HepG2 (cell line): ENCODE data around the gene TSPAN12. TPM values are rescaled to one million over a fixed set of nuclear protein-coding genes. Genes with fewer than 3 reads are reported as not detected.

Experiments
- ATAC-seq: fragments of 200-7000 bp; cut with Tn5 transposase; 3 replicates; pipeline ENCODE4 v1.9.1; 2020; ENCODE audit warnings: mild to moderate bottlenecking, moderate library complexity
- BruUV-seq: library from RNA; stranded (reverse); fragments of 400-500 nt; replicated peaks from 2 replicates; lab custom pipeline; 2021; lab: Mats Ljungman, UMichigan
- CTCF ChIA-PET: fragments of 300-600 bp; formaldehyde crosslinking; extraction: SDS; loops from one replicate; lab custom pipeline; 2021; ENCODE audit warnings: low total read pairs, inconsistent platforms, low intra/inter-chr PET ratio; lab: Yijun Ruan, JAX
- POLR2A ChIA-PET: fragments of 350-600 bp; sonication (Branson Sonifier 250); formaldehyde crosslinking; loops from one replicate; lab custom pipeline; 2020; ENCODE audit warnings: antibody characterized with exemption, inconsistent platforms; lab: Yijun Ruan, JAX
- DNase-seq: peaks from one replicate; pipeline ENCODE4 v3.0.0-alpha.2; 2015; ENCODE audit warnings: low spot score
- FAIRE-seq: peaks from 3 replicates; lab custom pipeline; 2011; peaks lifted over from hg19 to GRCh38; lab: Jason Lieb, UNC
- H2AFZ ChIP-seq: one replicate; pipeline ENCODE4 v1.6.1; 2011; ENCODE audit warnings: low read length, inconsistent platforms
- H3K27ac ChIP-seq: fragments of 300-600 bp; 3 replicates; pipeline ENCODE4 v1.8.0; 2011; ENCODE audit warnings: mixed run types, mild to moderate bottlenecking, mixed read lengths, low read length, inconsistent platforms; ENCODE audit not compliant: insufficient read depth; ENCODE audit errors: extremely low read length
- H3K27me3 ChIP-seq, 2 experiments: fragments of 200-600 bp in 1 of 2; 2 replicates in 1 of 2; 3 replicates in 1 of 2; pipeline versions ENCODE4 v1.6.0 to v1.8.0; 2011; ENCODE audit warnings: low read length in 2 of 2, mild to moderate bottlenecking in 2 of 2, moderate library complexity in 2 of 2, inconsistent platforms in 1 of 2; ENCODE audit not compliant: insufficient read depth in 2 of 2, control insufficient read depth in 1 of 2
- H3K36me3 ChIP-seq, 2 experiments: fragments of 200-600 bp in 1 of 2; replicated peaks in 1 of 2; 2 replicates in 1 of 2; 3 replicates in 1 of 2; pipeline versions ENCODE4 v1.5.1 to v1.8.0; 2011; ENCODE audit warnings: low read length in 2 of 2, inconsistent platforms in 1 of 2; ENCODE audit not compliant: insufficient read depth in 2 of 2, control insufficient read depth in 1 of 2
- H3K4me1 ChIP-seq: 2 replicates; pipeline ENCODE4 v1.5.1; 2012; ENCODE audit warnings: low read length, inconsistent platforms; ENCODE audit not compliant: insufficient read depth
- H3K4me2 ChIP-seq: 2 replicates; pipeline ENCODE4 v1.6.0; 2011; ENCODE audit warnings: low read depth, low read length, inconsistent platforms
- H3K4me3 ChIP-seq, 3 experiments: fragments of 200-600 bp in 1 of 3; sonication (generic), shearing (Covaris generic) in 1 of 3; replicated peaks in 1 of 3; 2 replicates each; pipeline ENCODE4 v1.5.1; 2011 to 2016; ENCODE audit warnings: low read length in 3 of 3, inconsistent platforms in 2 of 3, low read depth in 2 of 3, mild to moderate bottlenecking in 2 of 3, control low read depth in 1 of 3, mixed read lengths in 1 of 3; ENCODE audit not compliant: insufficient read depth in 1 of 3
- H3K79me2 ChIP-seq: one replicate; pipeline ENCODE4 v1.6.1; 2011; ENCODE audit warnings: low read length, inconsistent platforms; ENCODE audit not compliant: insufficient read depth
- H3K9ac ChIP-seq: 2 replicates; pipeline ENCODE4 v1.6.0; 2011; ENCODE audit warnings: mild to moderate bottlenecking, low read depth, low read length, inconsistent platforms; ENCODE audit not compliant: insufficient read depth
- H3K9me3 ChIP-seq: 2 replicates; pipeline ENCODE4 v1.5.1; 2012; ENCODE audit warnings: mild to moderate bottlenecking, low read length
- H4K20me1 ChIP-seq: 2 replicates; pipeline ENCODE4 v1.6.0; 2011; ENCODE audit warnings: inconsistent platforms, mild to moderate bottlenecking, low read length, moderate library complexity; ENCODE audit not compliant: insufficient read depth
- DDIT3 ChIP-seq: sonication (generic); formaldehyde crosslinking; IDR thresholded peaks from 2 replicates; pipeline ENCODE4 v1.4.0; 2020; ENCODE audit warnings: mild to moderate bottlenecking, missing genetic modification reagents
- DRAP1 ChIP-seq: IDR thresholded peaks from 2 replicates; pipeline ENCODE4 v1.6.1; 2016; ENCODE audit warnings: missing genetic modification reagents, missing compliant biosample characterization
- FOXC1 ChIP-seq: sonication (generic); formaldehyde crosslinking; IDR thresholded peaks from 2 replicates; pipeline ENCODE4 v1.8.0; 2022; ENCODE audit warnings: mild to moderate bottlenecking, missing genetic modification reagents, borderline replicate concordance
- GABPA ChIP-seq, 2 experiments: IDR thresholded peaks; 2 replicates each; pipeline ENCODE4 v1.6.1; 2011 to 2016; ENCODE audit warnings: low read depth in 2 of 2, low read length in 1 of 2, missing biosample characterization in 1 of 2, missing genetic modification characterization in 1 of 2
- KAT8 ChIP-seq: IDR thresholded peaks from 2 replicates; pipeline ENCODE4 v1.6.1; 2016; ENCODE audit warnings: missing genetic modification reagents, missing compliant biosample characterization
- MXD1 ChIP-seq: sonication (generic); formaldehyde crosslinking; IDR thresholded peaks from 2 replicates; pipeline ENCODE4 v1.4.0; 2020; ENCODE audit warnings: mild to moderate bottlenecking, missing genetic modification reagents
- REPIN1 ChIP-seq: sonication (generic); formaldehyde crosslinking; IDR thresholded peaks from 2 replicates; pipeline ENCODE4 v1.8.0; 2022; ENCODE audit warnings: missing genetic modification reagents, low read depth, mild to moderate bottlenecking, borderline replicate concordance
- RFX3 ChIP-seq: IDR thresholded peaks from 2 replicates; pipeline ENCODE4 v1.6.1; 2016; ENCODE audit warnings: missing biosample characterization, missing genetic modification reagents
- SP140L ChIP-seq: sonication (generic); formaldehyde crosslinking; IDR thresholded peaks from 2 replicates; pipeline ENCODE4 v1.4.0; 2020; ENCODE audit warnings: missing genetic modification reagents, borderline replicate concordance
- ZFP36L1 ChIP-seq: sonication (generic); formaldehyde crosslinking; IDR thresholded peaks from 2 replicates; pipeline ENCODE4 v1.8.0; 2022; ENCODE audit warnings: mild to moderate bottlenecking, missing genetic modification reagents, moderate library complexity
- ZNF121 ChIP-seq: sonication (generic); formaldehyde crosslinking; IDR thresholded peaks from 2 replicates; pipeline ENCODE4 v1.5.0; 2020; ENCODE audit warnings: mild to moderate bottlenecking, missing genetic modification reagents
- ZNF460 ChIP-seq: sonication (generic); formaldehyde crosslinking; IDR thresholded peaks from 2 replicates; pipeline ENCODE4 v1.5.1; 2020; ENCODE audit warnings: missing genetic modification reagents, mild to moderate bottlenecking, borderline replicate concordance
- ZNF501 ChIP-seq: sonication (generic); formaldehyde crosslinking; IDR thresholded peaks from 2 replicates; pipeline ENCODE4 v1.5.1; 2020; ENCODE audit warnings: mild to moderate bottlenecking, moderate library complexity, missing genetic modification reagents
- ZNF879 ChIP-seq: sonication (generic); formaldehyde crosslinking; IDR thresholded peaks from 2 replicates; pipeline ENCODE4 v1.8.1; 2023; ENCODE audit warnings: missing genetic modification reagents
- WGBS: methylation state at CpG from one replicate; pipeline ENCODE4 v1.1.6; 2017; ENCODE audit warnings: low lambda C conversion rate; 5-methylcytosine and 5-hydroxymethylcytosine counted together
- in situ Hi-C: cut with HindIII; loops from 2 replicates; pipeline ENCODE4 v1.10.0; 2017; ENCODE audit warnings: low pct_unique_long_range_greater_than_20kb; ENCODE audit not compliant: extremely low pct_ligation_motif_present
- intact Hi-C: fragments of 100-400 bp; cut with micrococcal nuclease; formaldehyde crosslinking; loops from one replicate; pipeline ENCODE4 v1.10.0; 2022; ENCODE audit not compliant: unreplicated experiment
- polyA plus RNA-seq, 8 experiments: library from polyadenylated mRNA; depleted of rRNA in 3 of 8; stranded (reverse) in 7 of 8; unstranded in 1 of 8; fragments of >200 nt; fragmentation: Illumina TruSeq in 4 of 8; extraction: Trizol in 4 of 8; gene quantifications; 2 replicates each; pipeline versions ENCODE4 v1.2.1 to v1.2.3, GENCODE V29; 2011 to 2016; ENCODE audit warnings: low read depth in 4 of 8, missing spikeins in 1 of 8, mixed read lengths in 1 of 8; ENCODE audit not compliant: insufficient read depth in 1 of 8
- total RNA-seq, 5 experiments: library from RNA; depleted of rRNA; stranded (reverse); fragments of >200 nt; fragmentation: Illumina TruSeq; extraction: Trizol; gene quantifications; 2 replicates each; pipeline ENCODE4 v1.2.3, GENCODE V29; 2016; ENCODE audit warnings: low read depth in 1 of 5
- TF ChIP-seq, protein P1 (sequence below): IDR thresholded peaks from 2 replicates; pipeline ENCODE4 v1.6.1; 2018; ENCODE audit warnings: missing genetic modification reagents, mild to moderate bottlenecking, missing compliant biosample characterization
- TF ChIP-seq, protein P2 (sequence below): sonication (generic); formaldehyde crosslinking; IDR thresholded peaks from 2 replicates; pipeline ENCODE4 v1.9.0; 2022; ENCODE audit warnings: missing genetic modification reagents, mild to moderate bottlenecking, borderline replicate concordance

Gene TSPAN12
- total and polyA plus RNA-seq, 2 of the 13 experiments (the other 11 are each of a cell fraction or from before 2014, with no cell fraction given) = 0.48 to 0.95 TPM

DNA sequence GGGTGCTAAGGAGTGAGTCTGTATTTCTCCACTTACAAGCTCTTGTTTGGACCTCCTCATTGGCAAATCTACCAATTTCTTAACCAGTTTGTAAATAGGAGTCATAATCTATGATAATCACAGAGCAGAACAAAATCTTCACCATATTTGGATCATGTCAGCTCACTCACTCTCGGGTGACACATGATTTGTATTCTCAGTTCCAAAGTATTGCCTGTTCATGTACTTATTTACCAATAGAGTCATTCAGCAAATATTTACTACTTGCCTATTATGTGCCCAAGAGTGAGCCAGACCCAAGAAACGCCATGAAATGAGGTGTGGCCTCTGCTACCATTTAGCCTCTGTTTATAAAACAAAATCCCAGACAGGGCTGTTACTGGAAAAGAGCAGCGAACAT lies 114.8 kb downstream of the TSPAN12 start:
- no peak overlapping the region for H3K4me2 ChIP-seq
- H3K27ac ChIP-seq = no peak overlapping the region
- TF ChIP-seq, protein P1, sequence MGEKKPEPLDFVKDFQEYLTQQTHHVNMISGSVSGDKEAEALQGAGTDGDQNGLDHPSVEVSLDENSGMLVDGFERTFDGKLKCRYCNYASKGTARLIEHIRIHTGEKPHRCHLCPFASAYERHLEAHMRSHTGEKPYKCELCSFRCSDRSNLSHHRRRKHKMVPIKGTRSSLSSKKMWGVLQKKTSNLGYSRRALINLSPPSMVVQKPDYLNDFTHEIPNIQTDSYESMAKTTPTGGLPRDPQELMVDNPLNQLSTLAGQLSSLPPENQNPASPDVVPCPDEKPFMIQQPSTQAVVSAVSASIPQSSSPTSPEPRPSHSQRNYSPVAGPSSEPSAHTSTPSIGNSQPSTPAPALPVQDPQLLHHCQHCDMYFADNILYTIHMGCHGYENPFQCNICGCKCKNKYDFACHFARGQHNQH = no peak
- TF ChIP-seq ZNF460 = no peak
- DNase-seq = no peak
- in situ Hi-C loops (no loop called here), intact Hi-C loops (no loop called here)
- no peaks in the 10 kb centered on the region for H3K9me3 ChIP-seq
- no peaks in the 10 kb centered on the region for H3K36me3 ChIP-seq
- POLR2A ChIA-PET = no interaction called here
- H3K9ac ChIP-seq = no peak overlapping the region
- ATAC-seq = no peak; the same call in 2 of the 3 replicates
- FAIRE-seq = no peak
- BruUV-seq = no TSS peak
- no peak overlapping the region for H2AFZ ChIP-seq
- H3K79me2 ChIP-seq = no peaks in the 10 kb centered on the region
- 2% methylated on average over 3 of the region's 3 CpGs for WGBS
- CTCF ChIA-PET = no interaction called here
- H4K20me1 ChIP-seq = no peaks in the 10 kb centered on the region
- H3K4me1 ChIP-seq = no peaks in the 10 kb centered on the region
- H3K4me3 ChIP-seq = no peak overlapping the region
- H3K27me3 ChIP-seq = no peaks in the 10 kb centered on the region

GRCh38 chr7:120742372-120742771 lies 115.6 kb downstream of the TSPAN12 start:
- POLR2A ChIA-PET = no interaction called here
- in situ Hi-C loops = no loop called here
- H3K9me3 ChIP-seq = no peaks in the 10 kb centered on the region
- BruUV-seq = no TSS peak
- H3K79me2 ChIP-seq = no peaks in the 10 kb centered on the region
- H3K4me2 ChIP-seq = no peak overlapping the region
- H3K27ac ChIP-seq = no peak overlapping the region
- H3K4me3 ChIP-seq = no peak overlapping the region
- no peak overlapping the region for H3K9ac ChIP-seq
- intact Hi-C loops = no loop called here
- H3K4me1 ChIP-seq = no peaks in the 10 kb centered on the region
- H4K20me1 ChIP-seq = no peaks in the 10 kb centered on the region
- H3K27me3 ChIP-seq = no peaks in the 10 kb centered on the region
- CTCF ChIA-PET = no interaction called here
- H3K36me3 ChIP-seq = no peaks in the 10 kb centered on the region
- DNase-seq (no peak), ATAC-seq (no peak), FAIRE-seq (no peak)
- no peak overlapping the region for H2AFZ ChIP-seq
- WGBS = 4% methylated on average over 5 of the region's 5 CpGs
- no peak for TF ChIP-seq DDIT3 (CRISPR knock-in tag)
- TF ChIP-seq DRAP1 = no peak
- TF ChIP-seq ZNF879 (CRISPR knock-in tag) = no peak
- no peak for TF ChIP-seq FOXC1
- no peak for TF ChIP-seq REPIN1 (CRISPR knock-in tag)
- no peak for TF ChIP-seq SP140L
- TF ChIP-seq, protein P2, sequence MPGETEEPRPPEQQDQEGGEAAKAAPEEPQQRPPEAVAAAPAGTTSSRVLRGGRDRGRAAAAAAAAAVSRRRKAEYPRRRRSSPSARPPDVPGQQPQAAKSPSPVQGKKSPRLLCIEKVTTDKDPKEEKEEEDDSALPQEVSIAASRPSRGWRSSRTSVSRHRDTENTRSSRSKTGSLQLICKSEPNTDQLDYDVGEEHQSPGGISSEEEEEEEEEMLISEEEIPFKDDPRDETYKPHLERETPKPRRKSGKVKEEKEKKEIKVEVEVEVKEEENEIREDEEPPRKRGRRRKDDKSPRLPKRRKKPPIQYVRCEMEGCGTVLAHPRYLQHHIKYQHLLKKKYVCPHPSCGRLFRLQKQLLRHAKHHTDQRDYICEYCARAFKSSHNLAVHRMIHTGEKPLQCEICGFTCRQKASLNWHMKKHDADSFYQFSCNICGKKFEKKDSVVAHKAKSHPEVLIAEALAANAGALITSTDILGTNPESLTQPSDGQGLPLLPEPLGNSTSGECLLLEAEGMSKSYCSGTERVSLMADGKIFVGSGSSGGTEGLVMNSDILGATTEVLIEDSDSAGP (CRISPR knock-in tag) = no peak
- TF ChIP-seq ZNF121 (CRISPR knock-in tag) = no peak
- TF ChIP-seq ZNF501 (CRISPR knock-in tag) = no peak
- TF ChIP-seq KAT8 (CRISPR knock-in tag) = no peak
- TF ChIP-seq ZFP36L1 = no peak
- no peak for TF ChIP-seq MXD1 (CRISPR knock-in tag)
- no peak for TF ChIP-seq GABPA (IDR thresholded peaks at IDR 0.05; ENCODE audit: low read depth, low read length)
- TF ChIP-seq GABPA (CRISPR knock-in tag; IDR thresholded peaks at IDR 0.05; ENCODE audit: low read depth) = no peak
- TF ChIP-seq RFX3 (CRISPR knock-in tag) = no peak
